Testis (tissue), 3 donors: Measurements from ENCODE around the gene RASSF10. TPM values are rescaled to one million over a fixed set of nuclear protein-coding genes. Genes with fewer than 3 reads are reported as not detected.

Experiments
- DNase-seq: peaks from one replicate; pipeline ENCODE4 v3.0.0-alpha.2; 2019
- H3K27ac ChIP-seq, 2 donors: fragments of 200-600 bp; sonication (generic); one replicate each; pipeline ENCODE4 v1.5.1; 2019
- H3K27me3 ChIP-seq: fragments of 200-600 bp; sonication (generic); one replicate; pipeline ENCODE4 v1.5.1; 2019
- H3K36me3 ChIP-seq: fragments of 200-600 bp; sonication (generic); one replicate; pipeline ENCODE4 v1.5.1; 2017; ENCODE audit warnings: low read depth; ENCODE audit errors: missing control alignments
- H3K4me1 ChIP-seq: fragments of 200-600 bp; sonication (generic); one replicate; pipeline ENCODE4 v1.5.1; 2019
- H3K4me3 ChIP-seq, 2 donors: fragments of 200-600 bp; sonication (generic); one replicate each; pipeline ENCODE4 v1.5.1; 2017 to 2019
- H3K9me3 ChIP-seq: fragments of 200-600 bp; sonication (generic); one replicate; pipeline ENCODE4 v1.5.1; 2017
- CTCF ChIP-seq, 3 experiments: fragments of 450-650 bp in 2 of 3; fragments of 200-600 bp in 1 of 3; sonication (generic) in 1 of 3; IDR thresholded peaks; one replicate each; pipeline ENCODE4 v1.5.1; 2016 to 2019; ENCODE audit warnings: antibody characterized with exemption in 3 of 3, mild to moderate bottlenecking in 2 of 3, moderate library complexity in 1 of 3
- POLR2A ChIP-seq: fragments of 450-650 bp; IDR thresholded peaks from one replicate; pipeline ENCODE4 v1.6.1; 2017; ENCODE audit warnings: antibody characterized with exemption, mild to moderate bottlenecking, moderate library complexity
- WGBS, 2 donors: methylation state at CpG; one replicate each; pipeline ENCODE4 v1.1.5; 2018; 5-methylcytosine and 5-hydroxymethylcytosine counted together
- intact Hi-C: fragments of 100-400 bp; cut with DNase I; formaldehyde crosslinking; loops from one replicate; pipeline ENCODE4 v1.15.1; 2023; ENCODE audit warnings: low total_unique reads
- polyA plus RNA-seq: library from polyadenylated mRNA; stranded (reverse); fragments of 350-450 nt; fragmentation: Illumina TruSeq; extraction: RNeasy Lipid Tissue Mini Kit (QIAGEN cat#74804); gene quantifications from one replicate; pipeline ENCODE4 v1.2.3, GENCODE V29; 2014; ENCODE audit warnings: low read depth, low replicate concordance; ENCODE audit not compliant: insufficient read depth
- total RNA-seq, 2 donors: library from RNA; depleted of rRNA; stranded (reverse); fragments of >200 nt; gene quantifications; one replicate each; pipeline ENCODE4 v1.2.3, GENCODE V29; 2016

RASSF10 gene
- total and polyA plus RNA-seq, 3 donors from 2014 or later, result 2.9 to 6.3 (median 3.0) TPM

GRCh38 chr11:13035711-13036110 lies 26.6 kb downstream of the RASSF10 start:
- Histone ChIP-seq H3K27me3 (no peaks in the 10 kb centered on the region), H3K27ac (no peak overlapping the region), H3K4me1 (no peaks in the 10 kb centered on the region), H3K4me3 (no peak overlapping the region), H3K36me3 (no peaks in the 10 kb centered on the region), H3K9me3 (no peaks in the 10 kb centered on the region)
- WGBS, 2 donors, result 84 to 88% methylated on average over 4 of the region's 4 CpGs
- intact Hi-C loops, result no loop called here
- no peak for DNase-seq
- no peak for TF ChIP-seq CTCF (IDR thresholded peaks at IDR 0.05)
- TF ChIP-seq POLR2A, result no peak

- no peak for DNase-seq
- no peaks in the 10 kb centered on the region for H3K4me1 ChIP-seq
- H3K27ac ChIP-seq, result no peak overlapping the region
- no peaks in the 10 kb centered on the region for H3K27me3 ChIP-seq
- no peaks in the 10 kb centered on the region for H3K9me3 ChIP-seq
- no peak overlapping the region for H3K4me3 ChIP-seq
- TF ChIP-seq POLR2A (no peak), CTCF (IDR thresholded peaks at IDR 0.05) (no peak)
- intact Hi-C loops, result no loop called here
- no peaks in the 10 kb centered on the region for H3K36me3 ChIP-seq
Measured at GRCh38 chr11:13036235-13036634, 27.1 kb downstream of the RASSF10 start.

GRCh38 chr11:13038366-13038765 lies 29.2 kb downstream of the RASSF10 start:
- TF ChIP-seq CTCF (IDR thresholded peaks at IDR 0.05) (no peak), POLR2A (no peak)
- Histone ChIP-seq H3K27me3 (no peaks in the 10 kb centered on the region), H3K4me3 (no peak overlapping the region), H3K27ac (no peak overlapping the region), H3K36me3 (no peaks in the 10 kb centered on the region), H3K4me1 (no peaks in the 10 kb centered on the region), H3K9me3 (no peaks in the 10 kb centered on the region)
- intact Hi-C loops, result no loop called here
- WGBS, 2 donors, result 85 to 88% methylated on average over 7 of the region's 7 CpGs
- no peak for DNase-seq

- H3K36me3 ChIP-seq, result no peaks in the 10 kb centered on the region
- H3K27me3 ChIP-seq, result no peaks in the 10 kb centered on the region
- 55% methylated on average over 5 of the region's 5 CpGs for WGBS, 2 donors
- no peak for TF ChIP-seq POLR2A
- no peak for TF ChIP-seq CTCF (IDR thresholded peaks at IDR 0.05)
- H3K4me3 ChIP-seq, result no peak overlapping the region
- H3K27ac ChIP-seq, result no peak overlapping the region
- DNase-seq, result no peak
- intact Hi-C loops, result no loop called here
- no peaks in the 10 kb centered on the region for H3K9me3 ChIP-seq
- H3K4me1 ChIP-seq, result no peaks in the 10 kb centered on the region
Measured at GRCh38 chr11:13039126-13039525, 30.0 kb downstream of the RASSF10 start.

GRCh38 chr11:13040969-13041561 lies 31.9 kb downstream of the RASSF10 start:
- WGBS, 2 donors, result 42 to 47% methylated on average over 4 of the region's 4 CpGs
- no peaks in the 10 kb centered on the region for H3K4me1 ChIP-seq
- H3K4me3 ChIP-seq, result no peak overlapping the region
- no peaks in the 10 kb centered on the region for H3K36me3 ChIP-seq
- TF ChIP-seq POLR2A, result no peak
- no peak for TF ChIP-seq CTCF (IDR thresholded peaks at IDR 0.05)
- intact Hi-C loops, result no loop called here
- no peak overlapping the region for H3K27ac ChIP-seq
- no peak for DNase-seq
- H3K27me3 ChIP-seq, result no peaks in the 10 kb centered on the region
- no peaks in the 10 kb centered on the region for H3K9me3 ChIP-seq
